GM23338 (cell line): ENCODE measurements around the gene DDX25. TPM values are rescaled to one million over a fixed set of nuclear protein-coding genes. Genes with fewer than 3 reads are reported as not detected.

Source experiments
- ATAC-seq: fragments of 200-7000 bp; cut with Tn5 transposase; 3 replicates; pipeline ENCODE4 v1.9.1; 2020
- DNase-seq: peaks from one replicate; pipeline ENCODE4 v3.0.0-alpha.2; 2015; ENCODE audit warnings: low spot score
- H2AFZ ChIP-seq: fragments of 200-600 bp; sonication (generic); 2 replicates; pipeline ENCODE4 v1.8.0; 2016; ENCODE audit warnings: antibody characterized with exemption, mild to moderate bottlenecking, moderate library complexity
- H3F3A ChIP-seq: fragments of 200-600 bp; sonication (generic); replicated peaks from 2 replicates; pipeline ENCODE4 v1.8.0; 2017; ENCODE audit warnings: antibody characterized with exemption, mixed run types, low read depth
- H3K27ac ChIP-seq: fragments of 200-600 bp; sonication (generic); 2 replicates; pipeline ENCODE4 v1.6.1; 2016; ENCODE audit warnings: low read depth
- H3K27me3 ChIP-seq: fragments of 200-600 bp; sonication (generic); 2 replicates; pipeline ENCODE4 v1.8.0; 2016; ENCODE audit warnings: mild to moderate bottlenecking, mixed run types, moderate library complexity; ENCODE audit not compliant: insufficient read depth
- H3K36me3 ChIP-seq: fragments of 200-600 bp; sonication (generic); 2 replicates; pipeline ENCODE4 v1.8.0; 2016; ENCODE audit warnings: mild to moderate bottlenecking; ENCODE audit not compliant: insufficient read depth
- H3K4me1 ChIP-seq: fragments of 200-600 bp; sonication (generic); 2 replicates; pipeline ENCODE4 v1.8.0; 2016; ENCODE audit warnings: mild to moderate bottlenecking, moderate library complexity; ENCODE audit not compliant: insufficient read depth
- H3K4me2 ChIP-seq: fragments of 200-600 bp; sonication (generic); 2 replicates; pipeline ENCODE4 v1.7.1; 2017; ENCODE audit warnings: mixed run types
- H3K4me3 ChIP-seq: fragments of 200-600 bp; sonication (generic); 2 replicates; pipeline ENCODE4 v1.6.1; 2016; ENCODE audit warnings: mixed run types
- H3K79me2 ChIP-seq: fragments of 200-600 bp; sonication (generic); replicated peaks from 2 replicates; pipeline ENCODE4 v1.8.0; 2017; ENCODE audit warnings: mild to moderate bottlenecking; ENCODE audit not compliant: insufficient read depth
- H3K9me2 ChIP-seq: fragments of 200-600 bp; sonication (generic); 2 replicates; pipeline ENCODE4 v1.8.0; 2017; ENCODE audit not compliant: insufficient read depth
- H4K20me1 ChIP-seq: fragments of 200-600 bp; sonication (generic); replicated peaks from 2 replicates; pipeline ENCODE4 v1.8.0; 2017; ENCODE audit warnings: mild to moderate bottlenecking; ENCODE audit not compliant: insufficient read depth
- H3K27ac Mint-ChIP-seq: 2 replicates; pipeline ENCODE4 v1.8.0; 2020; ENCODE audit warnings: inconsistent platforms, mild to moderate bottlenecking, moderate library complexity, mixed read lengths
- H3K27me3 Mint-ChIP-seq: 3 replicates; pipeline ENCODE4 v1.8.0; 2022; ENCODE audit warnings: low read depth, mild to moderate bottlenecking, moderate library complexity, mixed read lengths, inconsistent platforms; ENCODE audit not compliant: insufficient read depth, poor library complexity
- H3K36me3 Mint-ChIP-seq: 3 replicates; pipeline ENCODE4 v1.8.0; 2021; ENCODE audit warnings: low read depth, mild to moderate bottlenecking, inconsistent platforms, moderate library complexity, mixed read lengths
- H3K4me1 Mint-ChIP-seq: 3 replicates; pipeline ENCODE4 v1.8.0; 2020; ENCODE audit warnings: mild to moderate bottlenecking, inconsistent platforms, mixed read lengths
- H3K4me3 Mint-ChIP-seq: 3 replicates; pipeline ENCODE4 v1.8.0; 2021; ENCODE audit warnings: moderate library complexity, mild to moderate bottlenecking, inconsistent platforms, mixed read lengths
- H3K9me3 Mint-ChIP-seq: 3 replicates; pipeline ENCODE4 v1.8.0; 2020; ENCODE audit warnings: moderate library complexity, mild to moderate bottlenecking, inconsistent platforms, mixed read lengths
- CREB1 ChIP-seq: fragments of 250-450 bp; sonication (Bioruptor Pico); IDR thresholded peaks from 2 replicates; pipeline ENCODE4 v1.5.0; 2020; ENCODE audit warnings: low read depth, mild to moderate bottlenecking, moderate library complexity
- EZH2 ChIP-seq: fragments of 200-600 bp; sonication (generic); IDR thresholded peaks from one replicate; pipeline ENCODE4 v1.8.0; 2017; ENCODE audit warnings: antibody characterized with exemption, mild to moderate bottlenecking, low read depth; ENCODE audit not compliant: unreplicated experiment
- EZH2phosphoT487 ChIP-seq: fragments of 200-600 bp; sonication (generic); IDR thresholded peaks from one replicate; pipeline ENCODE4 v1.8.1; 2018; ENCODE audit warnings: antibody characterized with exemption; ENCODE audit not compliant: unreplicated experiment
- JUNB ChIP-seq: IDR thresholded peaks from one replicate; pipeline ENCODE4 v1.6.1; 2016; ENCODE audit warnings: antibody characterized with exemption; ENCODE audit not compliant: unreplicated experiment
- NANOG ChIP-seq: IDR thresholded peaks from 2 replicates; pipeline ENCODE4 v1.6.1; 2016; ENCODE audit warnings: antibody characterized with exemption, borderline replicate concordance
- POLR2AphosphoS5 ChIP-seq: IDR thresholded peaks from 2 replicates; pipeline ENCODE4 v1.6.1; 2016; ENCODE audit warnings: antibody characterized with exemption, low read depth
- STAT1 ChIP-seq: IDR thresholded peaks from one replicate; pipeline ENCODE4 v1.6.1; 2016; ENCODE audit warnings: antibody characterized with exemption; ENCODE audit not compliant: unreplicated experiment
- ZNF114 ChIP-seq: fragments of 250-450 bp; sonication (Bioruptor Pico); IDR thresholded peaks from 2 replicates; pipeline ENCODE4 v1.5.0; 2020; ENCODE audit warnings: mild to moderate bottlenecking, moderate library complexity
- ZNF331 ChIP-seq: fragments of 250-450 bp; sonication (Bioruptor Pico); IDR thresholded peaks from 2 replicates; pipeline ENCODE4 v1.5.0; 2020; ENCODE audit warnings: low read depth, mild to moderate bottlenecking, moderate library complexity
- polyA plus RNA-seq: library from polyadenylated mRNA; unstranded; fragments of >200 nt; fragmentation: Nextera tagmentation; extraction: Ambion mirVana; gene quantifications from 2 replicates; pipeline ENCODE4 v1.2.1, GENCODE V29; 2016
- total RNA-seq: library from RNA; depleted of rRNA; stranded (reverse); fragments of >200 nt; shearing (Covaris generic); gene quantifications from 2 replicates; pipeline ENCODE4 v1.2.3, GENCODE V29; 2014
- TF ChIP-seq, protein P1 (sequence below): IDR thresholded peaks from 2 replicates; pipeline ENCODE4 v1.6.1; 2016; ENCODE audit warnings: antibody characterized with exemption
- TF ChIP-seq, protein P2 (sequence below): fragments of 250-450 bp; sonication (Bioruptor Pico); IDR thresholded peaks from 2 replicates; pipeline ENCODE4 v1.5.0; 2020; ENCODE audit warnings: mild to moderate bottlenecking, moderate library complexity
- TF ChIP-seq, protein P3 (sequence below), 2 experiments: fragments of 200-600 bp in 1 of 2; sonication (generic) in 1 of 2; conservative IDR thresholded peaks; 2 replicates each; pipeline versions ENCODE4 v1.5.1 to v1.6.1; 2016 to 2017; ENCODE audit warnings: antibody characterized with exemption in 2 of 2, low read depth in 2 of 2, mild to moderate bottlenecking in 2 of 2, moderate library complexity in 1 of 2
- TF ChIP-seq, protein P4 (sequence below): IDR thresholded peaks from one replicate; pipeline ENCODE4 v1.6.1; 2018; ENCODE audit warnings: antibody characterized with exemption; ENCODE audit not compliant: unreplicated experiment

DDX25 gene
- total and polyA plus RNA-seq, 2 experiments from 2014 or later, result 20.6 to 23.6 TPM

DNA sequence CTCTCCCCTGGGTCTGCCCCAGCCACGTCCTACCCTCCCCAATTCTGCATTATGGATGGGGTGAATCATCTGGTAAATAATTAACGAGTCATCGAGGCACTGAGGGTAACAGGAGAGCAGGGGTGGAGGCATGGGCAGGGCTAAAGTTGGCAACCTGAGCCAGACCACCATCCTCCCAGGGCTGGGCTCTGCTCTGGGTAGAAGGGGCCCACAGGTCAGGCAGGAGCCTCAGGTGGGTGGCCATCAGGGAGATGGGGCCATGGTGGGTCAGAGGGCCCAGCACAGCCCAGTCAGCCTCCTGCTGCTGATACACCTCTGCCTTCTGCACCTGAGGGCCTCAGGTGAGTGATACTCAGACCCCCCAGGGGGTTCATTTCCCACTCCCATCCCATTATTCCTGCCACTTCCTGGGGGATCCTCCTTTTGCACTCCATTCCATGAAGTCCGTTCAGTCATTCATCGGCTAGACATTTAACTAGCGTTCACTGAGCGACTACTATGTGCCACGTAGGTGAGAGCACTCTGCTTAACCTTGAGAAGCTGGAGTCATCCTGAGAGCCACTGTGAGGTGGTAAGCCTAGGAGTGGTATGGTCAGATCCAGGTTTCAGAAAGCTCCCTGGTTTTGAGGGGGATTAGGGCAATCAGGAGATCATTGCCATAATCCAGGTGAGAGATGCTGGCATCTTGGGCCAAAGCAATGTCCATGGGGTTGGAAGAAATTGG, 41.7 kb downstream of the DDX25 start, which contains the start of gene VSIG10L2:
TSS of gene VSIG10L2 (plus strand) at position 248 of the 724 bp plus-strand sequence. CDS start at position 260, 12 bp downstream.
- no peak within 1 kb of the TSS for H3K27ac Mint-ChIP-seq
- Histone ChIP-seq H3F3A (no peaks in the 10 kb centered on the region), H3K9me2 (no peaks in the 10 kb centered on the region), H3K4me3 (no peak within 1 kb of the TSS), H3K36me3 (no peaks in the 10 kb centered on the region), H4K20me1 (no peaks in the 10 kb centered on the region), H3K27ac (no peak within 1 kb of the TSS), H3K79me2 (no peaks in the 10 kb centered on the region), H2AFZ (no peak within 1 kb of the TSS), H3K4me1 (peaks cover 13% of the 10 kb centered on the region), H3K4me2 (no peak within 1 kb of the TSS), H3K27me3 (no peaks in the 10 kb centered on the region)
- no peak for TF ChIP-seq EZH2phosphoT487
- TF ChIP-seq POLR2AphosphoS5, result no peak
- TF ChIP-seq, protein P1, sequence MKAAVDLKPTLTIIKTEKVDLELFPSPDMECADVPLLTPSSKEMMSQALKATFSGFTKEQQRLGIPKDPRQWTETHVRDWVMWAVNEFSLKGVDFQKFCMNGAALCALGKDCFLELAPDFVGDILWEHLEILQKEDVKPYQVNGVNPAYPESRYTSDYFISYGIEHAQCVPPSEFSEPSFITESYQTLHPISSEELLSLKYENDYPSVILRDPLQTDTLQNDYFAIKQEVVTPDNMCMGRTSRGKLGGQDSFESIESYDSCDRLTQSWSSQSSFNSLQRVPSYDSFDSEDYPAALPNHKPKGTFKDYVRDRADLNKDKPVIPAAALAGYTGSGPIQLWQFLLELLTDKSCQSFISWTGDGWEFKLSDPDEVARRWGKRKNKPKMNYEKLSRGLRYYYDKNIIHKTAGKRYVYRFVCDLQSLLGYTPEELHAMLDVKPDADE, result no peak
- TF ChIP-seq CREB1 (CRISPR knock-in tag), result no peak
- TF ChIP-seq, protein P2, sequence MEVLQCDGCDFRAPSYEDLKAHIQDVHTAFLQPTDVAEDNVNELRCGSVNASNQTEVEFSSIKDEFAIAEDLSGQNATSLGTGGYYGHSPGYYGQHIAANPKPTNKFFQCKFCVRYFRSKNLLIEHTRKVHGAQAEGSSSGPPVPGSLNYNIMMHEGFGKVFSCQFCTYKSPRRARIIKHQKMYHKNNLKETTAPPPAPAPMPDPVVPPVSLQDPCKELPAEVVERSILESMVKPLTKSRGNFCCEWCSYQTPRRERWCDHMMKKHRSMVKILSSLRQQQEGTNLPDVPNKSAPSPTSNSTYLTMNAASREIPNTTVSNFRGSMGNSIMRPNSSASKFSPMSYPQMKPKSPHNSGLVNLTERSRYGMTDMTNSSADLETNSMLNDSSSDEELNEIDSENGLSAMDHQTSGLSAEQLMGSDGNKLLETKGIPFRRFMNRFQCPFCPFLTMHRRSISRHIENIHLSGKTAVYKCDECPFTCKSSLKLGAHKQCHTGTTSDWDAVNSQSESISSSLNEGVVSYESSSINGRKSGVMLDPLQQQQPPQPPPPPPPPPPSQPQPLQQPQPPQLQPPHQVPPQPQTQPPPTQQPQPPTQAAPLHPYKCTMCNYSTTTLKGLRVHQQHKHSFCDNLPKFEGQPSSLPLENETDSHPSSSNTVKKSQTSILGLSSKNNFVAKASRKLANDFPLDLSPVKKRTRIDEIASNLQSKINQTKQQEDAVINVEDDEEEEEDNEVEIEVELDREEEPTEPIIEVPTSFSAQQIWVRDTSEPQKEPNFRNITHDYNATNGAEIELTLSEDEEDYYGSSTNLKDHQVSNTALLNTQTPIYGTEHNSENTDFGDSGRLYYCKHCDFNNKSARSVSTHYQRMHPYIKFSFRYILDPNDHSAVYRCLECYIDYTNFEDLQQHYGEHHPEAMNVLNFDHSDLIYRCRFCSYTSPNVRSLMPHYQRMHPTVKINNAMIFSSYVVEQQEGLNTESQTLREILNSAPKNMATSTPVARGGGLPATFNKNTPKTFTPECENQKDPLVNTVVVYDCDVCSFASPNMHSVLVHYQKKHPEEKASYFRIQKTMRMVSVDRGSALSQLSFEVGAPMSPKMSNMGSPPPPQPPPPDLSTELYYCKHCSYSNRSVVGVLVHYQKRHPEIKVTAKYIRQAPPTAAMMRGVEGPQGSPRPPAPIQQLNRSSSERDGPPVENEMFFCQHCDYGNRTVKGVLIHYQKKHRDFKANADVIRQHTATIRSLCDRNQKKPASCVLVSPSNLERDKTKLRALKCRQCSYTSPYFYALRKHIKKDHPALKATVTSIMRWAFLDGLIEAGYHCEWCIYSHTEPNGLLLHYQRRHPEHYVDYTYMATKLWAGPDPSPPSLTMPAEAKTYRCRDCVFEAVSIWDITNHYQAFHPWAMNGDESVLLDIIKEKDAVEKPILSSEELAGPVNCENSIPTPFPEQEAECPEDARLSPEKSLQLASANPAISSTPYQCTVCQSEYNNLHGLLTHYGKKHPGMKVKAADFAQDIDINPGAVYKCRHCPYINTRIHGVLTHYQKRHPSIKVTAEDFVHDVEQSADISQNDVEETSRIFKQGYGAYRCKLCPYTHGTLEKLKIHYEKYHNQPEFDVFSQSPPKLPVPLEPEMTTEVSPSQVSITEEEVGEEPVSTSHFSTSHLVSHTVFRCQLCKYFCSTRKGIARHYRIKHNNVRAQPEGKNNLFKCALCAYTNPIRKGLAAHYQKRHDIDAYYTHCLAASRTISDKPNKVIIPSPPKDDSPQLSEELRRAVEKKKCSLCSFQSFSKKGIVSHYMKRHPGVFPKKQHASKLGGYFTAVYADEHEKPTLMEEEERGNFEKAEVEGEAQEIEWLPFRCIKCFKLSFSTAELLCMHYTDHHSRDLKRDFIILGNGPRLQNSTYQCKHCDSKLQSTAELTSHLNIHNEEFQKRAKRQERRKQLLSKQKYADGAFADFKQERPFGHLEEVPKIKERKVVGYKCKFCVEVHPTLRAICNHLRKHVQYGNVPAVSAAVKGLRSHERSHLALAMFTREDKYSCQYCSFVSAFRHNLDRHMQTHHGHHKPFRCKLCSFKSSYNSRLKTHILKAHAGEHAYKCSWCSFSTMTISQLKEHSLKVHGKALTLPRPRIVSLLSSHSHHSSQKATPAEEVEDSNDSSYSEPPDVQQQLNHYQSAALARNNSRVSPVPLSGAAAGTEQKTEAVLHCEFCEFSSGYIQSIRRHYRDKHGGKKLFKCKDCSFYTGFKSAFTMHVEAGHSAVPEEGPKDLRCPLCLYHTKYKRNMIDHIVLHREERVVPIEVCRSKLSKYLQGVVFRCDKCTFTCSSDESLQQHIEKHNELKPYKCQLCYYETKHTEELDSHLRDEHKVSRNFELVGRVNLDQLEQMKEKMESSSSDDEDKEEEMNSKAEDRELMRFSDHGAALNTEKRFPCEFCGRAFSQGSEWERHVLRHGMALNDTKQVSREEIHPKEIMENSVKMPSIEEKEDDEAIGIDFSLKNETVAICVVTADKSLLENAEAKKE (CRISPR knock-in tag), result no peak
- TF ChIP-seq, protein P3, sequence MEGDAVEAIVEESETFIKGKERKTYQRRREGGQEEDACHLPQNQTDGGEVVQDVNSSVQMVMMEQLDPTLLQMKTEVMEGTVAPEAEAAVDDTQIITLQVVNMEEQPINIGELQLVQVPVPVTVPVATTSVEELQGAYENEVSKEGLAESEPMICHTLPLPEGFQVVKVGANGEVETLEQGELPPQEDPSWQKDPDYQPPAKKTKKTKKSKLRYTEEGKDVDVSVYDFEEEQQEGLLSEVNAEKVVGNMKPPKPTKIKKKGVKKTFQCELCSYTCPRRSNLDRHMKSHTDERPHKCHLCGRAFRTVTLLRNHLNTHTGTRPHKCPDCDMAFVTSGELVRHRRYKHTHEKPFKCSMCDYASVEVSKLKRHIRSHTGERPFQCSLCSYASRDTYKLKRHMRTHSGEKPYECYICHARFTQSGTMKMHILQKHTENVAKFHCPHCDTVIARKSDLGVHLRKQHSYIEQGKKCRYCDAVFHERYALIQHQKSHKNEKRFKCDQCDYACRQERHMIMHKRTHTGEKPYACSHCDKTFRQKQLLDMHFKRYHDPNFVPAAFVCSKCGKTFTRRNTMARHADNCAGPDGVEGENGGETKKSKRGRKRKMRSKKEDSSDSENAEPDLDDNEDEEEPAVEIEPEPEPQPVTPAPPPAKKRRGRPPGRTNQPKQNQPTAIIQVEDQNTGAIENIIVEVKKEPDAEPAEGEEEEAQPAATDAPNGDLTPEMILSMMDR (conservative IDR thresholded peaks at IDR 0.05; ENCODE audit: low read depth in 2 of 2), result no peak
- TF ChIP-seq NANOG, result no peak
- TF ChIP-seq, protein P4, sequence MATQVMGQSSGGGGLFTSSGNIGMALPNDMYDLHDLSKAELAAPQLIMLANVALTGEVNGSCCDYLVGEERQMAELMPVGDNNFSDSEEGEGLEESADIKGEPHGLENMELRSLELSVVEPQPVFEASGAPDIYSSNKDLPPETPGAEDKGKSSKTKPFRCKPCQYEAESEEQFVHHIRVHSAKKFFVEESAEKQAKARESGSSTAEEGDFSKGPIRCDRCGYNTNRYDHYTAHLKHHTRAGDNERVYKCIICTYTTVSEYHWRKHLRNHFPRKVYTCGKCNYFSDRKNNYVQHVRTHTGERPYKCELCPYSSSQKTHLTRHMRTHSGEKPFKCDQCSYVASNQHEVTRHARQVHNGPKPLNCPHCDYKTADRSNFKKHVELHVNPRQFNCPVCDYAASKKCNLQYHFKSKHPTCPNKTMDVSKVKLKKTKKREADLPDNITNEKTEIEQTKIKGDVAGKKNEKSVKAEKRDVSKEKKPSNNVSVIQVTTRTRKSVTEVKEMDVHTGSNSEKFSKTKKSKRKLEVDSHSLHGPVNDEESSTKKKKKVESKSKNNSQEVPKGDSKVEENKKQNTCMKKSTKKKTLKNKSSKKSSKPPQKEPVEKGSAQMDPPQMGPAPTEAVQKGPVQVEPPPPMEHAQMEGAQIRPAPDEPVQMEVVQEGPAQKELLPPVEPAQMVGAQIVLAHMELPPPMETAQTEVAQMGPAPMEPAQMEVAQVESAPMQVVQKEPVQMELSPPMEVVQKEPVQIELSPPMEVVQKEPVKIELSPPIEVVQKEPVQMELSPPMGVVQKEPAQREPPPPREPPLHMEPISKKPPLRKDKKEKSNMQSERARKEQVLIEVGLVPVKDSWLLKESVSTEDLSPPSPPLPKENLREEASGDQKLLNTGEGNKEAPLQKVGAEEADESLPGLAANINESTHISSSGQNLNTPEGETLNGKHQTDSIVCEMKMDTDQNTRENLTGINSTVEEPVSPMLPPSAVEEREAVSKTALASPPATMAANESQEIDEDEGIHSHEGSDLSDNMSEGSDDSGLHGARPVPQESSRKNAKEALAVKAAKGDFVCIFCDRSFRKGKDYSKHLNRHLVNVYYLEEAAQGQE, result no peak
- no peak for TF ChIP-seq EZH2
- no peak for TF ChIP-seq STAT1
- no peak for TF ChIP-seq ZNF114 (CRISPR knock-in tag)
- no peak for TF ChIP-seq ZNF331
- no peak for TF ChIP-seq JUNB
- ATAC-seq (no peak), DNase-seq (no peak)
- H3K27me3 Mint-ChIP-seq, result peaks cover 11% of the 10 kb centered on the region
- peaks cover 17% of the 10 kb centered on the region for H3K4me1 Mint-ChIP-seq
- H3K9me3 Mint-ChIP-seq, result no peaks in the 10 kb centered on the region; the same call in 2 of the 3 replicates
- H3K36me3 Mint-ChIP-seq, result no peaks in the 10 kb centered on the region; the same call in 2 of the 3 replicates
- no peak within 1 kb of the TSS for H3K4me3 Mint-ChIP-seq
